ENCODE measurements around the gene PADI4. TPM values are rescaled to one million over a fixed set of nuclear protein-coding genes. Genes with fewer than 3 reads are reported as not detected.

Gene PADI4
- total RNA-seq, 3 donors from 2014 or later, result 0.22 TPM; not detected in 2

- Histone ChIP-seq H3K9me3 (no peaks in the 10 kb centered on the region), H3K4me1 (ENCODE audit: low read depth) (no peaks in the 10 kb centered on the region), H3K4me3 (no peak overlapping the region), H3K36me3 (ENCODE audit: low read depth) (no peaks in the 10 kb centered on the region)
- no peak for TF ChIP-seq CTCF (IDR thresholded peaks at IDR 0.05)
- intact Hi-C loops (cut with DNase I, micrococcal nuclease), result no loop called here
- ATAC-seq, result no peak
- no peak for DNase-seq
Observed at GRCh38 chr1:17377325-17377953, 69.4 kb downstream of the PADI4 start.

- Histone ChIP-seq H3K4me3 (no peak overlapping the region), H3K9me3 (no peaks in the 10 kb centered on the region), H3K36me3 (ENCODE audit: low read depth) (no peaks in the 10 kb centered on the region), H3K4me1 (ENCODE audit: low read depth) (no peaks in the 10 kb centered on the region)
- no peak for ATAC-seq
- DNase-seq, result no peak
- intact Hi-C loops (cut with DNase I, micrococcal nuclease), result no loop called here
- no peak for TF ChIP-seq CTCF (IDR thresholded peaks at IDR 0.05)
Observed at GRCh38 chr1:17381161-17381560, 73.2 kb downstream of the PADI4 start.

GRCh38 chr1:17392199-17392740 lies 84.3 kb downstream of the PADI4 start:
- intact Hi-C loops (cut with DNase I, micrococcal nuclease), result no loop called here
- Histone ChIP-seq H3K4me3 (no peak overlapping the region), H3K9me3 (no peaks in the 10 kb centered on the region), H3K4me1 (ENCODE audit: low read depth) (no peaks in the 10 kb centered on the region), H3K36me3 (ENCODE audit: low read depth) (no peaks in the 10 kb centered on the region)
- no peak for ATAC-seq
- no peak for DNase-seq
- no peak for TF ChIP-seq CTCF (IDR thresholded peaks at IDR 0.05)

- ATAC-seq, result no peak
- H3K4me1 ChIP-seq (ENCODE audit: low read depth), result no peaks in the 10 kb centered on the region
- intact Hi-C loops (cut with DNase I, micrococcal nuclease), result no loop called here
- DNase-seq, result no peak
- H3K9me3 ChIP-seq, result no peaks in the 10 kb centered on the region
- no peak for TF ChIP-seq CTCF (IDR thresholded peaks at IDR 0.05)
- no peak overlapping the region for H3K4me3 ChIP-seq
- no peaks in the 10 kb centered on the region for H3K36me3 ChIP-seq (ENCODE audit: low read depth)
Observed at GRCh38 chr1:17393230-17393629, 85.2 kb downstream of the PADI4 start.

GRCh38 chr1:17397910-17398695 lies 90.1 kb downstream of the PADI4 start:
- DNase-seq, result no peak
- no peak for ATAC-seq
- Histone ChIP-seq H3K9me3 (no peaks in the 10 kb centered on the region), H3K4me1 (ENCODE audit: low read depth) (no peaks in the 10 kb centered on the region), H3K36me3 (ENCODE audit: low read depth) (no peaks in the 10 kb centered on the region), H3K4me3 (no peak overlapping the region)
- intact Hi-C loops (cut with DNase I, micrococcal nuclease), result no loop called here
- no peak for TF ChIP-seq CTCF (IDR thresholded peaks at IDR 0.05)
